ENCODE data around the gene PKNOX2. TPM values are rescaled to one million over a fixed set of nuclear protein-coding genes. Genes with fewer than 3 reads are reported as not detected.

The PKNOX2 gene
- total and polyA plus RNA-seq, 10 of the 15 experiments (the other 5 are each of a cell fraction or from before 2014, with no cell fraction given): not detected

- BruUV-seq (replicated peaks): no TSS peak
- Histone ChIP-seq H3K27me3 (replicated peaks in 1 of 2; ENCODE audit: control insufficient read depth in 2 of 2, insufficient read depth in 2 of 2, low read length in 1 of 2) (peaks cover 0 to 2% of the 10 kb centered on the region in 2 experiments; a peak in 2 of 4 replicates), H3K9me3 (replicated peaks; ENCODE audit: control insufficient read depth, insufficient read depth, low read length) (no peaks in the 10 kb centered on the region), H3K9ac (ENCODE audit: control insufficient read depth, insufficient read depth, low read length) (no peak overlapping the region), H4K20me1 (ENCODE audit: control insufficient read depth, insufficient read depth) (no peaks in the 10 kb centered on the region), H3K79me2 (ENCODE audit: control insufficient read depth, insufficient read depth, low read length) (no peaks in the 10 kb centered on the region), H2AFZ (ENCODE audit: control insufficient read depth, low read depth, low read length) (no peak overlapping the region), H3K4me2 (ENCODE audit: control insufficient read depth, insufficient read depth) (no peak overlapping the region), H3K27ac (ENCODE audit: control insufficient read depth, insufficient read depth) (no peak overlapping the region), H3K36me3 (ENCODE audit: control insufficient read depth in 2 of 2, insufficient read depth in 2 of 2, low read length in 1 of 2) (no peaks in the 10 kb centered on the region), H3K4me1 (ENCODE audit: control insufficient read depth, insufficient read depth, low read length) (no peaks in the 10 kb centered on the region), H3K4me3 (no peak overlapping the region)
- TF ChIP-seq NBN (IDR thresholded peaks at IDR 0.05): no peak
- no peak for TF ChIP-seq BCL11A (IDR thresholded peaks at IDR 0.05; ENCODE audit: low read depth, low read length)
- TF ChIP-seq YBX1 (IDR thresholded peaks at IDR 0.05): no peak
- TF ChIP-seq RBBP5 (conservative IDR thresholded peaks at IDR 0.05): no peak
- TF ChIP-seq POU2F2 (IDR thresholded peaks at IDR 0.05; ENCODE audit: borderline replicate concordance, low read depth, low read length): no peak
- no peak for TF ChIP-seq TCF12 (IDR thresholded peaks at IDR 0.05; ENCODE audit: low read depth, low read length)
- no peak for TF ChIP-seq SMC3 (IDR thresholded peaks at IDR 0.05; ENCODE audit: borderline replicate concordance, low read length)
- no peak for TF ChIP-seq STAT3 (IDR thresholded peaks at IDR 0.05; ENCODE audit: low read depth, low read length)
- TF ChIP-seq ZBTB11 (CRISPR knock-in tag; IDR thresholded peaks at IDR 0.05): no peak
- TF ChIP-seq PAX5 (IDR thresholded peaks at IDR 0.05; ENCODE audit: borderline replicate concordance, low read depth, low read length): no peak
- no peak for TF ChIP-seq REST (IDR thresholded peaks at IDR 0.05; ENCODE audit: low read depth, low read length)
- TF ChIP-seq ZNF687 (IDR thresholded peaks at IDR 0.05): no peak
- TF ChIP-seq SMARCA5 (IDR thresholded peaks at IDR 0.05): no peak
- intact Hi-C loops (cut with micrococcal nuclease; ENCODE audit: unreplicated experiment): no loop called here
- 39% methylated on average over 5 of the region's 5 CpGs for WGBS (ENCODE audit: insufficient coverage, insufficient replicate concordance, low lambda C conversion rate, missing lambda C conversion rate)
- RAD21 ChIA-PET (ENCODE audit: unreplicated experiment): no interaction called here
- in situ Hi-C loops (cut with MboI): no loop called here
- FAIRE-seq: no peak
- CTCF ChIA-PET: no interaction called here
- no peak for ATAC-seq
- POLR2A ChIA-PET: no interaction called here
- SMC1A ChIA-PET (ENCODE audit: uncharacterized antibody, unreplicated experiment): no interaction called here
- no peak for DNase-seq (ENCODE audit: low read depth, low spot score)
Measured at GRCh38 chr11:125251214-125251545, 86.6 kb downstream of the PKNOX2 start.

All from GM12878 (cell line).